Central memory CD8-positive, alpha-beta T cell (primary cell): Measurements from ENCODE around the gene DYSF.
"Not testable (repeated sequence)": the region's sequence is repeated elsewhere in the genome, so short reads cannot be mapped to it uniquely, and the experiment has no call there.

ENCODE experiments used
- ATAC-seq: fragments of 150-1000 bp; cut with Tn5 transposase; replicated peaks from 2 replicates; pipeline ENCODE4 v1.10.0; 2022; ENCODE audit warnings: mild to moderate bottlenecking, moderate FRiP score, moderate number of reproducible peaks; ENCODE audit not compliant: poor library complexity, severe bottlenecking; ENCODE audit errors: extremely low read depth
- DNase-seq, 2 donors: peaks; one replicate each; pipeline ENCODE4 v3.0.0; 2021; ENCODE audit warnings: low spot score in 2 of 2
- H3K27ac Mint-ChIP-seq: one replicate; pipeline ENCODE4 v1.8.0; 2022; ENCODE audit warnings: low read depth, mild to moderate bottlenecking, moderate library complexity, mixed read lengths
- H3K27me3 Mint-ChIP-seq: one replicate; pipeline ENCODE4 v1.8.0; 2022; ENCODE audit warnings: mixed read lengths
- H3K36me3 Mint-ChIP-seq: one replicate; pipeline ENCODE4 v1.8.0; 2022; ENCODE audit warnings: mild to moderate bottlenecking, moderate library complexity, mixed read lengths; ENCODE audit not compliant: insufficient read depth
- H3K4me1 Mint-ChIP-seq: one replicate; pipeline ENCODE4 v1.8.0; 2022; ENCODE audit warnings: mixed read lengths
- H3K4me3 Mint-ChIP-seq: one replicate; pipeline ENCODE4 v1.8.0; 2022; ENCODE audit warnings: mild to moderate bottlenecking, moderate library complexity, mixed read lengths
- H3K9me3 Mint-ChIP-seq: one replicate; pipeline ENCODE4 v1.8.0; 2022; ENCODE audit warnings: mixed read lengths

DYSF gene

GRCh38 chr2:71643674-71644357 is 190.5 kb downstream of the DYSF start:
- Mint-ChIP-seq H3K27me3 (peaks cover 61% of the 10 kb centered on the region), H3K36me3 (no peaks in the 10 kb centered on the region), H3K27ac (no peak overlapping the region), H3K9me3 (no peaks in the 10 kb centered on the region), H3K4me1 (no peaks in the 10 kb centered on the region), H3K4me3 (no peak overlapping the region)
- ATAC-seq (no peak), DNase-seq (no peak)

GRCh38 chr2:71646028-71646427 is 192.7 kb downstream of the DYSF start:
- no peak overlapping the region for H3K4me3 Mint-ChIP-seq
- no peaks in the 10 kb centered on the region for H3K4me1 Mint-ChIP-seq
- no peaks in the 10 kb centered on the region for H3K9me3 Mint-ChIP-seq
- DNase-seq (no peak), ATAC-seq (no peak)
- peaks cover 66% of the 10 kb centered on the region for H3K27me3 Mint-ChIP-seq
- H3K36me3 Mint-ChIP-seq, result no peaks in the 10 kb centered on the region
- no peak overlapping the region for H3K27ac Mint-ChIP-seq

GRCh38 chr2:71647356-71647755 is 194.0 kb downstream of the DYSF start:
- Mint-ChIP-seq H3K27ac (no peak overlapping the region), H3K4me3 (no peak overlapping the region), H3K9me3 (no peaks in the 10 kb centered on the region), H3K4me1 (no peaks in the 10 kb centered on the region), H3K36me3 (no peaks in the 10 kb centered on the region), H3K27me3 (peaks cover 59% of the 10 kb centered on the region)
- ATAC-seq (no peak), DNase-seq (no peak)

GRCh38 chr2:71655498-71655897 is 202.1 kb downstream of the DYSF start:
- Mint-ChIP-seq H3K4me3 (no peak overlapping the region), H3K36me3 (no peaks in the 10 kb centered on the region), H3K4me1 (no peaks in the 10 kb centered on the region), H3K27me3 (no peaks in the 10 kb centered on the region), H3K9me3 (peaks cover 20% of the 10 kb centered on the region), H3K27ac (no peak overlapping the region)
- no peak for ATAC-seq
- no peak for DNase-seq

- not testable (repeated sequence) for H3K36me3 Mint-ChIP-seq, ATAC-seq, DNase-seq, H3K4me3 Mint-ChIP-seq, H3K27ac Mint-ChIP-seq, H3K27me3 Mint-ChIP-seq, H3K4me1 Mint-ChIP-seq
- H3K9me3 Mint-ChIP-seq, result peaks cover 20% of the 10 kb centered on the region
These were observed 204.9 kb downstream of the DYSF start for GRCh38 chr2:71658256-71658655.

GRCh38 chr2:71658771-71659170 is 205.4 kb downstream of the DYSF start:
- Mint-ChIP-seq H3K27me3 (no peaks in the 10 kb centered on the region), H3K9me3 (peaks cover 20% of the 10 kb centered on the region), H3K27ac (no peak overlapping the region), H3K36me3 (no peaks in the 10 kb centered on the region), H3K4me3 (no peak overlapping the region), H3K4me1 (no peaks in the 10 kb centered on the region)
- ATAC-seq (no peak), DNase-seq (no peak)

- Mint-ChIP-seq H3K27ac (no peak overlapping the region), H3K9me3 (peaks cover 20% of the 10 kb centered on the region), H3K36me3 (no peaks in the 10 kb centered on the region)
These were observed 206.6 kb downstream of the DYSF start for GRCh38 chr2:71659868-71660518.

GRCh38 chr2:71661782-71662181 is 208.4 kb downstream of the DYSF start:
- no peak overlapping the region for H3K4me3 Mint-ChIP-seq
- H3K9me3 Mint-ChIP-seq, result peaks cover 13% of the 10 kb centered on the region
- no peaks in the 10 kb centered on the region for H3K27me3 Mint-ChIP-seq
- H3K36me3 Mint-ChIP-seq, result no peaks in the 10 kb centered on the region
- no peak overlapping the region for H3K27ac Mint-ChIP-seq
- no peaks in the 10 kb centered on the region for H3K4me1 Mint-ChIP-seq
- ATAC-seq, result no peak
- no peak for DNase-seq

More at GRCh38 chr2:71659868-71660518, 206.6 kb downstream of the DYSF start:
- DNase-seq (no peak), ATAC-seq (no peak)
- H3K4me1 Mint-ChIP-seq, result no peaks in the 10 kb centered on the region
- H3K27me3 Mint-ChIP-seq, result no peaks in the 10 kb centered on the region
- no peak overlapping the region for H3K4me3 Mint-ChIP-seq

GRCh38 chr2:71662665-71663394 is 209.5 kb downstream of the DYSF start:
- Mint-ChIP-seq H3K27ac (no peak overlapping the region), H3K27me3 (peaks cover 3% of the 10 kb centered on the region), H3K4me3 (no peak overlapping the region), H3K36me3 (no peaks in the 10 kb centered on the region), H3K4me1 (no peaks in the 10 kb centered on the region), H3K9me3 (peaks cover 13% of the 10 kb centered on the region)
- no peak for ATAC-seq
- no peak for DNase-seq

- no peaks in the 10 kb centered on the region for H3K4me1 Mint-ChIP-seq
- H3K36me3 Mint-ChIP-seq, result no peaks in the 10 kb centered on the region
- no peak overlapping the region for H3K27ac Mint-ChIP-seq
- H3K4me3 Mint-ChIP-seq, result no peak overlapping the region
- no peak for ATAC-seq
- peaks cover 4% of the 10 kb centered on the region for H3K9me3 Mint-ChIP-seq
- peaks cover 7% of the 10 kb centered on the region for H3K27me3 Mint-ChIP-seq
- DNase-seq, result no peak
These were observed 210.8 kb downstream of the DYSF start for GRCh38 chr2:71664161-71664560.

GRCh38 chr2:71665168-71666093 is 212.1 kb downstream of the DYSF start:
- peaks cover 7% of the 10 kb centered on the region for H3K27me3 Mint-ChIP-seq
- no peaks in the 10 kb centered on the region for H3K36me3 Mint-ChIP-seq
- ATAC-seq (no peak), DNase-seq (no peak)
- no peaks in the 10 kb centered on the region for H3K4me1 Mint-ChIP-seq
- H3K9me3 Mint-ChIP-seq, result no peaks in the 10 kb centered on the region
- no peak overlapping the region for H3K27ac Mint-ChIP-seq
- H3K4me3 Mint-ChIP-seq, result no peak overlapping the region

GRCh38 chr2:71666094-71666474 is 212.7 kb downstream of the DYSF start:
- no peak for ATAC-seq
- H3K27ac Mint-ChIP-seq, result no peak overlapping the region
- no peak overlapping the region for H3K4me3 Mint-ChIP-seq
- no peaks in the 10 kb centered on the region for H3K9me3 Mint-ChIP-seq
- H3K4me1 Mint-ChIP-seq, result no peaks in the 10 kb centered on the region
- H3K27me3 Mint-ChIP-seq, result peaks cover 7% of the 10 kb centered on the region
- DNase-seq, result no peak
- no peaks in the 10 kb centered on the region for H3K36me3 Mint-ChIP-seq
